H1 (cell line): ENCODE measurements around the gene ENKUR. TPM values are rescaled to one million over a fixed set of nuclear protein-coding genes. Genes with fewer than 3 reads are reported as not detected.

Experiments used
- CTCF ChIA-PET: fragments of 300-600 bp; sonication (Branson Sonifier 250); formaldehyde crosslinking; loops from one replicate; lab custom pipeline; 2021; ENCODE audit not compliant: partially characterized antibody; lab: Charles Lee
- POLR2A ChIA-PET: fragments of 300-600 bp; sonication (Branson Sonifier 250); formaldehyde crosslinking; loops from one replicate; lab custom pipeline; 2021; ENCODE audit warnings: inconsistent platforms; ENCODE audit not compliant: partially characterized antibody; lab: Charles Lee
- DNase-seq, 2 experiments: peaks; one replicate each; pipeline versions ENCODE4 v3.0.0 to v3.0.0-alpha.2; 2010 to 2022; ENCODE audit warnings: low spot score in 2 of 2, low read depth in 1 of 2, mixed read lengths in 1 of 2
- FAIRE-seq: peaks from 2 replicates; lab custom pipeline; 2011; peaks lifted over from hg19 to GRCh38; lab: Jason Lieb, UNC
- H2AFZ ChIP-seq: 2 replicates; pipeline ENCODE4 v1.8.1; 2012; ENCODE audit warnings: low read length, inconsistent platforms
- H2AK5ac ChIP-seq: 2 replicates; pipeline ENCODE4 v1.6.1; 2013; ENCODE audit warnings: low read depth, low read length
- H2BK120ac ChIP-seq: replicated peaks from 2 replicates; pipeline ENCODE3; 2013; ENCODE audit warnings: low read depth, low read length, inconsistent platforms
- H2BK12ac ChIP-seq: 2 replicates; pipeline ENCODE4 v1.6.1; 2013; ENCODE audit warnings: low read depth, low read length
- H2BK15ac ChIP-seq: 2 replicates; pipeline ENCODE4 v1.6.1; 2013; ENCODE audit warnings: low read length
- H2BK20ac ChIP-seq: 2 replicates; pipeline ENCODE4 v1.6.1; 2013; ENCODE audit warnings: low read length
- H2BK5ac ChIP-seq: 2 replicates; pipeline ENCODE4 v1.6.1; 2013; ENCODE audit warnings: low read depth, low read length
- H3K14ac ChIP-seq: 2 replicates; pipeline ENCODE4 v1.6.1; 2013; ENCODE audit warnings: inconsistent platforms; ENCODE audit not compliant: insufficient read length
- H3K18ac ChIP-seq: 2 replicates; pipeline ENCODE4 v1.6.1; 2013; ENCODE audit warnings: low read length; ENCODE audit errors: extremely low read depth
- H3K23ac ChIP-seq: 2 replicates; pipeline ENCODE4 v1.6.1; 2013; ENCODE audit warnings: inconsistent platforms; ENCODE audit not compliant: insufficient read length
- H3K23me2 ChIP-seq: 2 replicates; pipeline ENCODE4 v1.6.1; 2013; ENCODE audit warnings: low read depth, low read length
- H3K27ac ChIP-seq: 2 replicates; pipeline ENCODE4 v1.6.1; 2011; ENCODE audit warnings: low read depth, low read length, inconsistent platforms
- H3K27me3 ChIP-seq, 4 experiments: replicated peaks in 1 of 4; 1 replicate in 1 of 4; 2 replicates in 3 of 4; pipeline versions ENCODE4 v1.6.1 to v1.8.1; 2011 to 2013; ENCODE audit warnings: low read length in 3 of 4, mild to moderate bottlenecking in 3 of 4, inconsistent platforms in 2 of 4, mixed read lengths in 2 of 4, moderate library complexity in 1 of 4; ENCODE audit not compliant: control insufficient read depth in 3 of 4, insufficient read depth in 3 of 4; ENCODE audit errors: extremely low read depth in 1 of 4
- H3K36me3 ChIP-seq, 4 experiments: 2 replicates each; pipeline versions ENCODE4 v1.6.1 to v1.8.1; 2011 to 2013; ENCODE audit warnings: mild to moderate bottlenecking in 4 of 4, low read length in 3 of 4, moderate library complexity in 2 of 4, control low read depth in 1 of 4, inconsistent platforms in 1 of 4; ENCODE audit not compliant: insufficient read depth in 4 of 4, control insufficient read depth in 2 of 4
- H3K4ac ChIP-seq: replicated peaks from 2 replicates; pipeline ENCODE3; 2013; ENCODE audit warnings: low read length, low read depth, mixed read lengths, inconsistent platforms; ENCODE audit not compliant: insufficient read length
- H3K4me1 ChIP-seq, 4 experiments: replicated peaks in 1 of 4; 1 replicate in 1 of 4; 2 replicates in 3 of 4; pipeline versions ENCODE4 v1.6.1 to v1.8.1; 2011 to 2013; ENCODE audit warnings: low read length in 3 of 4, inconsistent platforms in 2 of 4, mixed read lengths in 1 of 4; ENCODE audit not compliant: insufficient read depth in 4 of 4, control insufficient read depth in 3 of 4
- H3K4me2 ChIP-seq, 2 experiments: 2 replicates each; pipeline versions ENCODE4 v1.6.1 to v1.8.1; 2011 to 2013; ENCODE audit warnings: low read depth in 2 of 2, low read length in 2 of 2, control low read depth in 1 of 2, inconsistent platforms in 1 of 2, mild to moderate bottlenecking in 1 of 2; ENCODE audit not compliant: insufficient read depth in 1 of 2
- H3K4me3 ChIP-seq, 4 experiments: fragments of 200-600, 300-600 bp in 1 of 4; sonication (generic), shearing (Covaris generic), sonication (Bioruptor Twin) in 1 of 4; 2 replicates each; pipeline versions ENCODE4 v1.5.1 to v1.8.1; 2011 to 2016; ENCODE audit warnings: low read length in 4 of 4, low read depth in 3 of 4, control low read depth in 2 of 4, inconsistent platforms in 2 of 4, mild to moderate bottlenecking in 2 of 4, mixed read lengths in 1 of 4, moderate library complexity in 1 of 4; ENCODE audit not compliant: insufficient read depth in 2 of 4; ENCODE audit errors: extremely low read depth in 1 of 4
- H3K56ac ChIP-seq: replicated peaks from 2 replicates; pipeline ENCODE3; 2013; ENCODE audit warnings: low read depth, mild to moderate bottlenecking, mixed read lengths, low read length, inconsistent platforms; ENCODE audit not compliant: insufficient read length
- H3K79me1 ChIP-seq: 2 replicates; pipeline ENCODE4 v1.6.1; 2013; ENCODE audit warnings: low read depth, low read length, control low read depth
- H3K79me2 ChIP-seq, 2 experiments: 2 replicates each; pipeline versions ENCODE4 v1.6.1 to v1.8.1; 2012 to 2013; ENCODE audit warnings: low read length in 2 of 2, mild to moderate bottlenecking in 2 of 2, inconsistent platforms in 1 of 2; ENCODE audit not compliant: insufficient read depth in 2 of 2, control insufficient read depth in 1 of 2
- H3K9ac ChIP-seq, 4 experiments: replicated peaks in 1 of 4; 1 replicate in 1 of 4; 2 replicates in 3 of 4; pipeline versions ENCODE4 v1.6.1 to v1.8.1; 2011 to 2013; ENCODE audit warnings: low read depth in 3 of 4, low read length in 3 of 4, control low read depth in 2 of 4, mild to moderate bottlenecking in 2 of 4, moderate library complexity in 2 of 4, inconsistent platforms in 1 of 4; ENCODE audit errors: extremely low read depth in 1 of 4
- H3K9me3 ChIP-seq, 2 experiments: 2 replicates each; pipeline versions ENCODE4 v1.6.1 to v1.8.1; 2012 to 2013; ENCODE audit warnings: mild to moderate bottlenecking in 2 of 2, moderate library complexity in 2 of 2, control low read depth in 1 of 2, inconsistent platforms in 1 of 2, low read depth in 1 of 2, low read length in 1 of 2, mixed read lengths in 1 of 2; ENCODE audit not compliant: insufficient read depth in 2 of 2
- H4K20me1 ChIP-seq, 2 experiments: replicated peaks in 1 of 2; 2 replicates each; pipeline versions ENCODE3 to v1.8.1; 2011 to 2013; ENCODE audit warnings: inconsistent platforms in 2 of 2, low read length in 2 of 2, mild to moderate bottlenecking in 1 of 2; ENCODE audit not compliant: insufficient read depth in 2 of 2, control insufficient read depth in 1 of 2
- H4K5ac ChIP-seq: 2 replicates; pipeline ENCODE4 v1.6.1; 2013; ENCODE audit warnings: low read length, low read depth, mixed read lengths, inconsistent platforms; ENCODE audit not compliant: insufficient read length
- H4K8ac ChIP-seq: 2 replicates; pipeline ENCODE4 v1.8.0; 2013; ENCODE audit warnings: mild to moderate bottlenecking, moderate library complexity, low read length, inconsistent platforms; ENCODE audit not compliant: insufficient read depth; ENCODE audit errors: extremely low read depth
- H4K91ac ChIP-seq: replicated peaks from 2 replicates; pipeline ENCODE3; 2013; ENCODE audit warnings: low read length, mixed read lengths, inconsistent platforms; ENCODE audit not compliant: insufficient read length
- ASH2L ChIP-seq: fragments of 200-600, 300-600 bp; sonication (generic); IDR thresholded peaks from one replicate; pipeline ENCODE4 v1.7.1; 2017; ENCODE audit warnings: low read length
- CREB1 ChIP-seq: IDR thresholded peaks from 2 replicates; pipeline ENCODE4 v1.6.1; 2012; ENCODE audit warnings: inconsistent platforms
- HDAC6 ChIP-seq: IDR thresholded peaks from one replicate; pipeline ENCODE4 v1.7.1; 2012; ENCODE audit warnings: low read depth, mild to moderate bottlenecking, inconsistent platforms, low read length, moderate library complexity
- JUND ChIP-seq: IDR thresholded peaks from 2 replicates; pipeline ENCODE4 v1.6.1; 2011; ENCODE audit warnings: mild to moderate bottlenecking, improper control_type of control experiment, low read length
- POU5F1 ChIP-seq: IDR thresholded peaks from 2 replicates; pipeline ENCODE4 v1.6.1; 2011; ENCODE audit warnings: low read depth, mild to moderate bottlenecking, low read length, moderate library complexity
- TAF7 ChIP-seq: optimal IDR thresholded peaks from 2 replicates; pipeline ENCODE3; 2011; ENCODE audit warnings: low read depth, mild to moderate bottlenecking, inconsistent platforms, low read length, moderate library complexity, borderline replicate concordance
- WGBS, 2 experiments: shearing (Covaris generic) in 1 of 2; methylation state at CpG; one replicate each; pipeline versions ENCODE4 v1.1.6 to v1.1.7; 2013 to 2015; ENCODE audit warnings: low lambda C conversion rate in 2 of 2, mixed read lengths in 2 of 2, inconsistent platforms in 1 of 2, low coverage in 1 of 2, missing lambda C conversion rate in 1 of 2; ENCODE audit not compliant: insufficient replicate concordance in 2 of 2, insufficient coverage in 1 of 2, insufficient read length in 1 of 2; ENCODE audit errors: extremely low coverage in 1 of 2, missing lambda C conversion rate in 1 of 2; 5-methylcytosine and 5-hydroxymethylcytosine counted together
- polyA plus RNA-seq, 7 experiments: library from polyadenylated mRNA; depleted of rRNA in 3 of 7; stranded (reverse) in 5 of 7; unstranded in 2 of 7; fragments of >200 nt in 5 of 7; fragments of 200-250 nt in 2 of 7; gene quantifications; 1 replicate in 5 of 7; 2 replicates in 1 of 7; 4 replicates in 1 of 7; pipeline versions ENCODE4 v1.2.1 to v1.2.3, GENCODE V29; 2011 to 2013; ENCODE audit warnings: missing spikeins in 2 of 7, mixed read lengths in 2 of 7
- total RNA-seq: library from RNA; stranded (reverse); fragmentation: NEBNext Ultra II Directional; extraction: Animal tissue kit (Norgen Biotek cat#: 25700); gene quantifications from 2 replicates; pipeline ENCODE4 v1.2.1, GENCODE V29; 2021

ENKUR gene
- total and polyA plus RNA-seq, 2 of the 8 experiments (the other 6 are each of a cell fraction or from before 2014, with no cell fraction given) = not detected

GRCh38 chr10:24938076-24938475 is 77.9 kb downstream of the ENKUR start:
- Histone ChIP-seq H2AFZ (no peak overlapping the region), H3K18ac (no peak overlapping the region), H3K56ac (no peak overlapping the region), H3K4me1 (no peaks in the 10 kb centered on the region), H3K4me2 (no peak overlapping the region), H4K20me1 (no peaks in the 10 kb centered on the region), H3K14ac (no peak overlapping the region), H3K27me3 (no peaks in the 10 kb centered on the region), H3K27ac (no peak overlapping the region), H3K4me3 (no peak overlapping the region), H3K23me2 (no peaks in the 10 kb centered on the region), H3K79me2 (no peaks in the 10 kb centered on the region), H3K79me1 (no peaks in the 10 kb centered on the region), H2AK5ac (no peak overlapping the region), H4K5ac (no peak overlapping the region), H2BK5ac (no peak overlapping the region), H3K4ac (no peak overlapping the region), H2BK20ac (no peak overlapping the region), H2BK15ac (no peak overlapping the region), H3K9me3 (no peaks in the 10 kb centered on the region), H3K36me3 (no peaks in the 10 kb centered on the region), H3K9ac (no peak overlapping the region), H3K23ac (no peak overlapping the region), H4K91ac (no peak overlapping the region), H2BK120ac (no peak overlapping the region), H2BK12ac (no peak overlapping the region), H4K8ac (no peak overlapping the region)
- ChIA-PET CTCF (interaction anchor here (2.4 kb wide), 1 partner anchor 33 kb away, joined by 9 read pairs; no protein-coding TSS in a partner anchor), POLR2A (interaction anchor here (1.8 kb wide), 1 partner anchor 14 kb away, joined by 8 read pairs; the partner anchor contains the start of gene PRTFDC1)
- DNase-seq (no peak), FAIRE-seq (no peak)
- TF ChIP-seq TAF7 (no peak), CREB1 (no peak), HDAC6 (no peak), POU5F1 (no peak), ASH2L (no peak), JUND (no peak)
- 88% methylated on average over 5 of the region's 5 CpGs; no CpG with 5 or more reads in 1 of the 2 experiments for WGBS, 2 experiments
